ENCODE results near the gene TTC31. TPM values are rescaled to one million over a fixed set of nuclear protein-coding genes. Genes with fewer than 3 reads are reported as not detected.

Gene TTC31
- total RNA-seq, 1 experiment from 2014 or later = 38.3 TPM

DNA sequence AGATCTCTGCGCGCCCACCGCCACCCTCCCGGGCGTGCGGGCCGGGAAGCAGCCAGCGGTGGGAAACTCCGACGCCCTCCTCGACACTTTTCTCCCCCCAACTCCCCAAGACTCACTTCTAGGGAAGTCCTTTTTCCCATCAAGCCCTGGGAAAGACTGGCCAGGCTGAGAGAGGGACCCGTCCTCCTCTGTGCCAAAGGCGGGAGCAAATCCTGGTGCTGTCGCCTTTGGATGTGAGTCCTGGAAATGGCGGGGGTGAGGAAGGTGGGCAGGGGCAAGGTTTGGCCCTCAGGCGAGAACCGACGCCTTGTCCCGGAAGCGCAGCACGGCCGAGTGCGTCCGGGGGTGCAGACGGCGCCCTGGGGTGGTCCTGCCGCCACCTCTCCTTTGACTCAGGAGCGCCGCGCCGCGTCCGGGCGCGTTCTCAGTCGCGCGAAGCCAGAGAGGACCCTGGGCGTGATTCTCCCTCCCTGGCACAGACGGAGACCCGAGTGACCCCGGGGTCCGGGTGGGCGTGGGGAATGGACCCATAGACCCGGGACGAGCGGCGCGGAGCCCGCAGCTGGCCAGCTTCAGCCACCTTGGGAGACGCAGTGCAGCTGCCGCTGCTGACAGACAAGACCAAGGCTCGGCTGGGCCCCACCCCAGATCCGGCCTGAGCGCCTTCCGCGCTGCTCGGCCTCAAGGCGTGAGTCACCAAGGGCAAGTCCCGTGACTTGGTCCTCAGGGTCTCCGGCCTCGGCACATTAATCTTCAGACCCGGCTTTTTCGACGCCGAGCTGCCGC, 20.0 kb downstream of the TTC31 start (continued):
- TF ChIP-seq, protein P1, sequence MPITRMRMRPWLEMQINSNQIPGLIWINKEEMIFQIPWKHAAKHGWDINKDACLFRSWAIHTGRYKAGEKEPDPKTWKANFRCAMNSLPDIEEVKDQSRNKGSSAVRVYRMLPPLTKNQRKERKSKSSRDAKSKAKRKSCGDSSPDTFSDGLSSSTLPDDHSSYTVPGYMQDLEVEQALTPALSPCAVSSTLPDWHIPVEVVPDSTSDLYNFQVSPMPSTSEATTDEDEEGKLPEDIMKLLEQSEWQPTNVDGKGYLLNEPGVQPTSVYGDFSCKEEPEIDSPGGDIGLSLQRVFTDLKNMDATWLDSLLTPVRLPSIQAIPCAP (CRISPR knock-in tag; IDR thresholded peaks at IDR 0.05) = no peak
- no peak for TF ChIP-seq MYBL2 (CRISPR knock-in tag; IDR thresholded peaks at IDR 0.05)
- no peak for TF ChIP-seq GABPB1 (CRISPR knock-in tag; IDR thresholded peaks at IDR 0.05)
- TF ChIP-seq, protein P2, sequence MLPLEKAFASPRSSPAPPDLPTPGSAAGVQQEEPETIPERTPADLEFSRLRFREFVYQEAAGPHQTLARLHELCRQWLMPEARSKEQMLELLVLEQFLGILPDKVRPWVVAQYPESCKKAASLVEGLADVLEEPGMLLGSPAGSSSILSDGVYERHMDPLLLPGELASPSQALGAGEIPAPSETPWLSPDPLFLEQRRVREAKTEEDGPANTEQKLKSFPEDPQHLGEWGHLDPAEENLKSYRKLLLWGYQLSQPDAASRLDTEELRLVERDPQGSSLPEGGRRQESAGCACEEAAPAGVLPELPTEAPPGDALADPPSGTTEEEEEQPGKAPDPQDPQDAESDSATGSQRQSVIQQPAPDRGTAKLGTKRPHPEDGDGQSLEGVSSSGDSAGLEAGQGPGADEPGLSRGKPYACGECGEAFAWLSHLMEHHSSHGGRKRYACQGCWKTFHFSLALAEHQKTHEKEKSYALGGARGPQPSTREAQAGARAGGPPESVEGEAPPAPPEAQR (CRISPR knock-in tag; IDR thresholded peaks at IDR 0.05) = no peak
- no peak for TF ChIP-seq EMX1 (CRISPR knock-in tag; IDR thresholded peaks at IDR 0.05)
- no peak for TF ChIP-seq NFATC4 (CRISPR knock-in tag; IDR thresholded peaks at IDR 0.05)
- no peak for TF ChIP-seq CDX4 (CRISPR knock-in tag; IDR thresholded peaks at IDR 0.05; ENCODE audit: borderline replicate concordance)
- peak; percentile 14; the same call in 1 of the 2 replicates for TF ChIP-seq NFE2L1 (CRISPR knock-in tag; IDR thresholded peaks at IDR 0.05)
- TF ChIP-seq CBFB (CRISPR knock-in tag; IDR thresholded peaks at IDR 0.05; ENCODE audit: low read depth) = no peak
- no peak for TF ChIP-seq TEAD4 (CRISPR knock-in tag; IDR thresholded peaks at IDR 0.05)
- no peak for TF ChIP-seq CREM (CRISPR knock-in tag; IDR thresholded peaks at IDR 0.05)
- no peak for TF ChIP-seq NR1H2 (CRISPR knock-in tag; IDR thresholded peaks at IDR 0.05)
- TF ChIP-seq ZNF232 (CRISPR knock-in tag; IDR thresholded peaks at IDR 0.05) = no peak
- no peak for TF ChIP-seq RELA (CRISPR knock-in tag; IDR thresholded peaks at IDR 0.05; ENCODE audit: borderline replicate concordance)
- TF ChIP-seq, protein P3, sequence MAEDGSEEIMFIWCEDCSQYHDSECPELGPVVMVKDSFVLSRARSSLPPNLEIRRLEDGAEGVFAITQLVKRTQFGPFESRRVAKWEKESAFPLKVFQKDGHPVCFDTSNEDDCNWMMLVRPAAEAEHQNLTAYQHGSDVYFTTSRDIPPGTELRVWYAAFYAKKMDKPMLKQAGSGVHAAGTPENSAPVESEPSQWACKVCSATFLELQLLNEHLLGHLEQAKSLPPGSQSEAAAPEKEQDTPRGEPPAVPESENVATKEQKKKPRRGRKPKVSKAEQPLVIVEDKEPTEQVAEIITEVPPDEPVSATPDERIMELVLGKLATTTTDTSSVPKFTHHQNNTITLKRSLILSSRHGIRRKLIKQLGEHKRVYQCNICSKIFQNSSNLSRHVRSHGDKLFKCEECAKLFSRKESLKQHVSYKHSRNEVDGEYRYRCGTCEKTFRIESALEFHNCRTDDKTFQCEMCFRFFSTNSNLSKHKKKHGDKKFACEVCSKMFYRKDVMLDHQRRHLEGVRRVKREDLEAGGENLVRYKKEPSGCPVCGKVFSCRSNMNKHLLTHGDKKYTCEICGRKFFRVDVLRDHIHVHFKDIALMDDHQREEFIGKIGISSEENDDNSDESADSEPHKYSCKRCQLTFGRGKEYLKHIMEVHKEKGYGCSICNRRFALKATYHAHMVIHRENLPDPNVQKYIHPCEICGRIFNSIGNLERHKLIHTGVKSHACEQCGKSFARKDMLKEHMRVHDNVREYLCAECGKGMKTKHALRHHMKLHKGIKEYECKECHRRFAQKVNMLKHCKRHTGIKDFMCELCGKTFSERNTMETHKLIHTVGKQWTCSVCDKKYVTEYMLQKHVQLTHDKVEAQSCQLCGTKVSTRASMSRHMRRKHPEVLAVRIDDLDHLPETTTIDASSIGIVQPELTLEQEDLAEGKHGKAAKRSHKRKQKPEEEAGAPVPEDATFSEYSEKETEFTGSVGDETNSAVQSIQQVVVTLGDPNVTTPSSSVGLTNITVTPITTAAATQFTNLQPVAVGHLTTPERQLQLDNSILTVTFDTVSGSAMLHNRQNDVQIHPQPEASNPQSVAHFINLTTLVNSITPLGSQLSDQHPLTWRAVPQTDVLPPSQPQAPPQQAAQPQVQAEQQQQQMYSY (CRISPR knock-in tag; IDR thresholded peaks at IDR 0.05) = peak; percentile 35
- TF ChIP-seq ZBTB43 (CRISPR knock-in tag; IDR thresholded peaks at IDR 0.05) = 0 out of 2 replicates have a peak, but pooled peaks have one; percentile 24
- no peak for TF ChIP-seq ZNF512 (CRISPR knock-in tag; IDR thresholded peaks at IDR 0.05; ENCODE audit: borderline replicate concordance)
- TF ChIP-seq MXD4 (CRISPR knock-in tag; IDR thresholded peaks at IDR 0.05; ENCODE audit: borderline replicate concordance) = no peak
- TF ChIP-seq FOXK1 (CRISPR knock-in tag; IDR thresholded peaks at IDR 0.05) = peak; percentile 57; the same call in 1 of the 2 replicates
- TF ChIP-seq, protein P4, sequence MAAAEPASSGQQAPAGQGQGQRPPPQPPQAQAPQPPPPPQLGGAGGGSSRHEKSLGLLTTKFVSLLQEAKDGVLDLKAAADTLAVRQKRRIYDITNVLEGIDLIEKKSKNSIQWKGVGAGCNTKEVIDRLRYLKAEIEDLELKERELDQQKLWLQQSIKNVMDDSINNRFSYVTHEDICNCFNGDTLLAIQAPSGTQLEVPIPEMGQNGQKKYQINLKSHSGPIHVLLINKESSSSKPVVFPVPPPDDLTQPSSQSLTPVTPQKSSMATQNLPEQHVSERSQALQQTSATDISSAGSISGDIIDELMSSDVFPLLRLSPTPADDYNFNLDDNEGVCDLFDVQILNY (CRISPR knock-in tag; IDR thresholded peaks at IDR 0.05) = no peak
- TF ChIP-seq, protein P5, sequence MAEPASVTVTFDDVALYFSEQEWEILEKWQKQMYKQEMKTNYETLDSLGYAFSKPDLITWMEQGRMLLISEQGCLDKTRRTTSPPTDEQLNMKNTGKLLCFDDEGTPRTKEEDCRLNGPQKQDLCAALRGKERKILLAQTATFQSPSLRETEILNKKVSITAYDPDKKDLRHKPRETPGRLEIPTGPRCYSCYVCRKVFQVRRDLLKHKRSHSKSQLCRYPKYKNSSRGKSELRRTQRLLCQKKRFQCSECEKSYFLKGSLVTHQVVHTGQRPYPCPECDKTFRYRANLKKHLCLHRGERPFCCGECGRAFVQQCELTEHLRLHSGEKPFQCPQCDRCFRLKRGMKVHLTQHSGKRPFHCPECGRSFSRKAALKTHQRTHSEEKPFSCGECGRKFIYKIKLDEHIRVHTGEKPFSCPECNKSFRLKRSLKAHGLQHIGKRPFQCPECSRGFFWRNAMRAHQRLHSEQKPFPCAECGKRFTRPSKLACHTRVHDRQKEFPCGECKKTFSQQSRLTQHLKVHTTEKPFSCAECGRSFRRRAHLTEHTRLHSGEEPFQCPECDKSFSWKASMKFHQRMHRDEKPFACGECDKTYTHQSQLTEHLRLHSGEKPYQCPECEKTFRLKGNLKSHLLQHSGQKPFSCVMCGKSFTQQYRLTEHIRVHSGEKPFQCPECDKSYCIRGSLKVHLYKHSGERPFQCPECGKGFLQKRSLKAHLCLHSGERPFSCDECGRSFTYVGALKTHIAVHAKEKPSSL (CRISPR knock-in tag; conservative IDR thresholded peaks at IDR 0.05) = no peak
- TF ChIP-seq, protein P6, sequence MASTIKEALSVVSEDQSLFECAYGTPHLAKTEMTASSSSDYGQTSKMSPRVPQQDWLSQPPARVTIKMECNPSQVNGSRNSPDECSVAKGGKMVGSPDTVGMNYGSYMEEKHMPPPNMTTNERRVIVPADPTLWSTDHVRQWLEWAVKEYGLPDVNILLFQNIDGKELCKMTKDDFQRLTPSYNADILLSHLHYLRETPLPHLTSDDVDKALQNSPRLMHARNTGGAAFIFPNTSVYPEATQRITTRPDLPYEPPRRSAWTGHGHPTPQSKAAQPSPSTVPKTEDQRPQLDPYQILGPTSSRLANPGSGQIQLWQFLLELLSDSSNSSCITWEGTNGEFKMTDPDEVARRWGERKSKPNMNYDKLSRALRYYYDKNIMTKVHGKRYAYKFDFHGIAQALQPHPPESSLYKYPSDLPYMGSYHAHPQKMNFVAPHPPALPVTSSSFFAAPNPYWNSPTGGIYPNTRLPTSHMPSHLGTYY (CRISPR knock-in tag; IDR thresholded peaks at IDR 0.05) = no peak
- no peak for TF ChIP-seq JUN (CRISPR knock-in tag; IDR thresholded peaks at IDR 0.05)
- TF ChIP-seq, protein P7, sequence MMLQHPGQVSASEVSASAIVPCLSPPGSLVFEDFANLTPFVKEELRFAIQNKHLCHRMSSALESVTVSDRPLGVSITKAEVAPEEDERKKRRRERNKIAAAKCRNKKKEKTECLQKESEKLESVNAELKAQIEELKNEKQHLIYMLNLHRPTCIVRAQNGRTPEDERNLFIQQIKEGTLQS (CRISPR knock-in tag; conservative IDR thresholded peaks at IDR 0.05) = 0 out of 2 replicates have a peak, but pooled peaks have one; percentile 28
- no peak for TF ChIP-seq TCF7 (CRISPR knock-in tag; IDR thresholded peaks at IDR 0.05; ENCODE audit: low read depth)
